GM19397 (cell line): Measurements from ENCODE around the gene WDR43.

Experiments used
- ATAC-seq: cut with Tn5 transposase; IDR thresholded peaks from one replicate; pipeline ENCODE4 v1.9.1; 2021; ENCODE audit warnings: mild to moderate bottlenecking, moderate library complexity; ENCODE audit not compliant: unreplicated experiment

Gene WDR43

GRCh38 chr2:28894470-28895188 lies at the start of gene WDR43:
Gene WDR43 (plus strand): TSS chr2:28894667. CDS start chr2:28894699, 32 bp downstream.
- peak; percentile 88 for ATAC-seq

GRCh38 chr2:28855193-28855592 lies 39.3 kb upstream of the WDR43 start:
- no peak for ATAC-seq

GRCh38 chr2:28855977-28856376 lies 38.5 kb upstream of the WDR43 start:
- no peak for ATAC-seq

- ATAC-seq: no peak
Measured at GRCh38 chr2:28868611-28869010, 25.9 kb upstream of the WDR43 start.

GRCh38 chr2:28869494-28870145 lies 24.8 kb upstream of the WDR43 start:
- peak; percentile 20 for ATAC-seq

GRCh38 chr2:28870146-28870891 lies 24.1 kb upstream of the WDR43 start, which contains the start of gene TRMT61B:
Gene TRMT61B (minus strand): TSS chr2:28870309. CDS start chr2:28870277, 32 bp downstream.
- ATAC-seq: peak; percentile 96

GRCh38 chr2:28871620-28872019 lies 22.8 kb upstream of the WDR43 start:
- ATAC-seq: no peak

GRCh38 chr2:28880193-28880592 lies 14.3 kb upstream of the WDR43 start:
- ATAC-seq: no peak

- no peak for ATAC-seq
Measured at GRCh38 chr2:28893488-28893887, 979 bp upstream of the WDR43 start.

GRCh38 chr2:28895189-28895893 lies 874 bp downstream of the WDR43 start:
- peak; percentile 21 for ATAC-seq

- ATAC-seq: no peak
Measured at GRCh38 chr2:28896906-28897305, 2.4 kb downstream of the WDR43 start.

GRCh38 chr2:28898048-28898447 lies 3.6 kb downstream of the WDR43 start:
- ATAC-seq: no peak

- no peak for ATAC-seq
Measured at GRCh38 chr2:28901202-28901601, 6.7 kb downstream of the WDR43 start.

GRCh38 chr2:28901841-28902240 lies 7.4 kb downstream of the WDR43 start:
- no peak for ATAC-seq

- ATAC-seq: no peak
Measured at GRCh38 chr2:28902584-28902983, 8.1 kb downstream of the WDR43 start.

- no peak for ATAC-seq
Measured at GRCh38 chr2:28904295-28904694, 9.8 kb downstream of the WDR43 start.

- no peak for ATAC-seq
Measured at GRCh38 chr2:28904802-28905457, 10.5 kb downstream of the WDR43 start.

GRCh38 chr2:28905533-28905932 lies 11.1 kb downstream of the WDR43 start:
- ATAC-seq: no peak

GRCh38 chr2:28906376-28906775 lies 11.9 kb downstream of the WDR43 start:
- no peak for ATAC-seq

- ATAC-seq: no peak
Measured at GRCh38 chr2:28906821-28907220, 12.4 kb downstream of the WDR43 start.

GRCh38 chr2:28908172-28908571 lies 13.7 kb downstream of the WDR43 start:
- no peak for ATAC-seq
